ENCODE measurements around the gene MSRB3. TPM values are rescaled to one million over a fixed set of nuclear protein-coding genes. Genes with fewer than 3 reads are reported as not detected.

The MSRB3 gene
- total and polyA plus RNA-seq, 4 donors = 1.0 to 5.2 (median 3.1) TPM

DNA sequence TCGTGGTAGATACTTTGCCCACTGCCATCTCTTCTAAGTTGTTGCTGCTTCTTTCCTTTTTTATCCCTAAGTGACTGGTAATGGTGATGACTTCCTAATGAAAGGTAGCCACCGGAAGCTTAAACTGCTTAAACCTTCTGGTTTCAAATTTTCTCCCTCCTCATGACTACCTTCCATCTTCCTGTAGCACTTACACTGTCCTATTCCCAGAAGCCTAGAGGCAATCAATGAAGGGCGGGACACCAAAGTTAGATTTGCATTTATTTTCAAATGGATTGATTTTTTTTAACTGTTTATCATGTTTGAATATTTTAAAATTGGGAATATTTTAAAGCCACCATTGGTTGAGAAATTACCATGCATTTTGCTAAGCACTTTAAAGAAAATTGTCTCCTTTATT lies 64.7 kb downstream of the MSRB3 start (continued):
- TF ChIP-seq, protein P1, sequence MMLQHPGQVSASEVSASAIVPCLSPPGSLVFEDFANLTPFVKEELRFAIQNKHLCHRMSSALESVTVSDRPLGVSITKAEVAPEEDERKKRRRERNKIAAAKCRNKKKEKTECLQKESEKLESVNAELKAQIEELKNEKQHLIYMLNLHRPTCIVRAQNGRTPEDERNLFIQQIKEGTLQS (IDR thresholded peaks at IDR 0.05) = no peak
- TF ChIP-seq EGR1 (IDR thresholded peaks at IDR 0.05; ENCODE audit: low read depth in 2 of 2) (no peak), FOXA1 (IDR thresholded peaks at IDR 0.05) (no peak)

DNA sequence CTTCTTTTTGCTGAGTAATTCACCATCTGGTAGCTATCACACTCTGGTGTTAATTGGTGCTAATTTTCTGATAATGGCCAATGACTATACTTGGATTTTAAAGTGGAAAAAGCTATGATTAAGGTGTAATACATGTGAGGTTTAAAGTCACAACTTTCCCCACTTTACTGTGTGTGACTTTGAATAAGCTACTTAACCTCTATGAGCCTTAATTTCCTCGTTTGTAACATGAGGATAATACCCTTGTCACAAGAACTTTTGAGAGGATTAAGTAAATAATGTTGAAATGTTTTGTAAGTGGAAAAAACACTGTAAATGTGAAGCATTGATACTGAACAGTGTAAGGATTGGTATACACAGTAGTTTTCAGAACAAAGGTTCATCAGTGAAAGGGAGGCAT lies 65.3 kb downstream of the MSRB3 start:
- no peak for DNase-seq (ENCODE audit: low spot score)
- Histone ChIP-seq H3K9me3 (ENCODE audit: control insufficient read depth in 4 of 4, low read length in 3 of 4) (no peaks in the 10 kb centered on the region), H3K9ac (ENCODE audit: low read depth in 1 of 2, low read length in 2 of 2) (no peak overlapping the region), H3K36me3 (ENCODE audit: control insufficient read depth in 4 of 4, insufficient read depth in 3 of 4, low read depth in 1 of 4, low read length in 3 of 4) (no peaks in the 10 kb centered on the region), H3K4me1 (ENCODE audit: control insufficient read depth in 4 of 4, insufficient read depth in 4 of 4, low read length in 3 of 4) (no peaks in the 10 kb centered on the region), H3K27ac (ENCODE audit: low read depth in 1 of 2, low read length in 2 of 2) (no peak overlapping the region), H3K27me3 (ENCODE audit: control insufficient read depth in 4 of 4, insufficient read depth in 4 of 4, low read length in 3 of 4) (no peaks in the 10 kb centered on the region), H3K4me3 (ENCODE audit: low read depth in 1 of 3, low read length in 3 of 3) (no peak overlapping the region)
- WGBS = 64% methylated on average over 1 of the region's 1 CpG
- TF ChIP-seq, protein P2, sequence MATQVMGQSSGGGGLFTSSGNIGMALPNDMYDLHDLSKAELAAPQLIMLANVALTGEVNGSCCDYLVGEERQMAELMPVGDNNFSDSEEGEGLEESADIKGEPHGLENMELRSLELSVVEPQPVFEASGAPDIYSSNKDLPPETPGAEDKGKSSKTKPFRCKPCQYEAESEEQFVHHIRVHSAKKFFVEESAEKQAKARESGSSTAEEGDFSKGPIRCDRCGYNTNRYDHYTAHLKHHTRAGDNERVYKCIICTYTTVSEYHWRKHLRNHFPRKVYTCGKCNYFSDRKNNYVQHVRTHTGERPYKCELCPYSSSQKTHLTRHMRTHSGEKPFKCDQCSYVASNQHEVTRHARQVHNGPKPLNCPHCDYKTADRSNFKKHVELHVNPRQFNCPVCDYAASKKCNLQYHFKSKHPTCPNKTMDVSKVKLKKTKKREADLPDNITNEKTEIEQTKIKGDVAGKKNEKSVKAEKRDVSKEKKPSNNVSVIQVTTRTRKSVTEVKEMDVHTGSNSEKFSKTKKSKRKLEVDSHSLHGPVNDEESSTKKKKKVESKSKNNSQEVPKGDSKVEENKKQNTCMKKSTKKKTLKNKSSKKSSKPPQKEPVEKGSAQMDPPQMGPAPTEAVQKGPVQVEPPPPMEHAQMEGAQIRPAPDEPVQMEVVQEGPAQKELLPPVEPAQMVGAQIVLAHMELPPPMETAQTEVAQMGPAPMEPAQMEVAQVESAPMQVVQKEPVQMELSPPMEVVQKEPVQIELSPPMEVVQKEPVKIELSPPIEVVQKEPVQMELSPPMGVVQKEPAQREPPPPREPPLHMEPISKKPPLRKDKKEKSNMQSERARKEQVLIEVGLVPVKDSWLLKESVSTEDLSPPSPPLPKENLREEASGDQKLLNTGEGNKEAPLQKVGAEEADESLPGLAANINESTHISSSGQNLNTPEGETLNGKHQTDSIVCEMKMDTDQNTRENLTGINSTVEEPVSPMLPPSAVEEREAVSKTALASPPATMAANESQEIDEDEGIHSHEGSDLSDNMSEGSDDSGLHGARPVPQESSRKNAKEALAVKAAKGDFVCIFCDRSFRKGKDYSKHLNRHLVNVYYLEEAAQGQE (IDR thresholded peaks at IDR 0.05) = no peak
- TF ChIP-seq, protein P3, sequence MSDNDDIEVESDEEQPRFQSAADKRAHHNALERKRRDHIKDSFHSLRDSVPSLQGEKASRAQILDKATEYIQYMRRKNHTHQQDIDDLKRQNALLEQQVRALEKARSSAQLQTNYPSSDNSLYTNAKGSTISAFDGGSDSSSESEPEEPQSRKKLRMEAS (IDR thresholded peaks at IDR 0.05) = no peak
- TF ChIP-seq, protein P1 (IDR thresholded peaks at IDR 0.05) = no peak
- no peak for TF ChIP-seq JUND (IDR thresholded peaks at IDR 0.05)
- TF ChIP-seq, protein P4, sequence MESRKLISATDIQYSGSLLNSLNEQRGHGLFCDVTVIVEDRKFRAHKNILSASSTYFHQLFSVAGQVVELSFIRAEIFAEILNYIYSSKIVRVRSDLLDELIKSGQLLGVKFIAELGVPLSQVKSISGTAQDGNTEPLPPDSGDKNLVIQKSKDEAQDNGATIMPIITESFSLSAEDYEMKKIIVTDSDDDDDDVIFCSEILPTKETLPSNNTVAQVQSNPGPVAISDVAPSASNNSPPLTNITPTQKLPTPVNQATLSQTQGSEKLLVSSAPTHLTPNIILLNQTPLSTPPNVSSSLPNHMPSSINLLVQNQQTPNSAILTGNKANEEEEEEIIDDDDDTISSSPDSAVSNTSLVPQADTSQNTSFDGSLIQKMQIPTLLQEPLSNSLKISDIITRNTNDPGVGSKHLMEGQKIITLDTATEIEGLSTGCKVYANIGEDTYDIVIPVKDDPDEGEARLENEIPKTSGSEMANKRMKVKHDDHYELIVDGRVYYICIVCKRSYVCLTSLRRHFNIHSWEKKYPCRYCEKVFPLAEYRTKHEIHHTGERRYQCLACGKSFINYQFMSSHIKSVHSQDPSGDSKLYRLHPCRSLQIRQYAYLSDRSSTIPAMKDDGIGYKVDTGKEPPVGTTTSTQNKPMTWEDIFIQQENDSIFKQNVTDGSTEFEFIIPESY (IDR thresholded peaks at IDR 0.05) = no peak
- TF ChIP-seq FOXA2 (IDR thresholded peaks at IDR 0.05) = no peak
- TF ChIP-seq YY1 (IDR thresholded peaks at IDR 0.05) = no peak
- TF ChIP-seq FOXA1 (IDR thresholded peaks at IDR 0.05) = no peak
- no peak for TF ChIP-seq GABPA (IDR thresholded peaks at IDR 0.05 in 1 of 2, conservative IDR thresholded peaks at IDR 0.05 in 1 of 2)
- TF ChIP-seq SP1 (IDR thresholded peaks at IDR 0.05) = no peak
- no peak for TF ChIP-seq NR2F2 (IDR thresholded peaks at IDR 0.05)
- no peak for TF ChIP-seq RXRA (IDR thresholded peaks at IDR 0.05)
- TF ChIP-seq TAF1 (conservative IDR thresholded peaks at IDR 0.05) = no peak
- no peak for TF ChIP-seq HNF4A (conservative IDR thresholded peaks at IDR 0.05)
- TF ChIP-seq EGR1 (IDR thresholded peaks at IDR 0.05; ENCODE audit: low read depth in 2 of 2) = no peak
- TF ChIP-seq HNF4G (IDR thresholded peaks at IDR 0.05) = no peak
- TF ChIP-seq, protein P5, sequence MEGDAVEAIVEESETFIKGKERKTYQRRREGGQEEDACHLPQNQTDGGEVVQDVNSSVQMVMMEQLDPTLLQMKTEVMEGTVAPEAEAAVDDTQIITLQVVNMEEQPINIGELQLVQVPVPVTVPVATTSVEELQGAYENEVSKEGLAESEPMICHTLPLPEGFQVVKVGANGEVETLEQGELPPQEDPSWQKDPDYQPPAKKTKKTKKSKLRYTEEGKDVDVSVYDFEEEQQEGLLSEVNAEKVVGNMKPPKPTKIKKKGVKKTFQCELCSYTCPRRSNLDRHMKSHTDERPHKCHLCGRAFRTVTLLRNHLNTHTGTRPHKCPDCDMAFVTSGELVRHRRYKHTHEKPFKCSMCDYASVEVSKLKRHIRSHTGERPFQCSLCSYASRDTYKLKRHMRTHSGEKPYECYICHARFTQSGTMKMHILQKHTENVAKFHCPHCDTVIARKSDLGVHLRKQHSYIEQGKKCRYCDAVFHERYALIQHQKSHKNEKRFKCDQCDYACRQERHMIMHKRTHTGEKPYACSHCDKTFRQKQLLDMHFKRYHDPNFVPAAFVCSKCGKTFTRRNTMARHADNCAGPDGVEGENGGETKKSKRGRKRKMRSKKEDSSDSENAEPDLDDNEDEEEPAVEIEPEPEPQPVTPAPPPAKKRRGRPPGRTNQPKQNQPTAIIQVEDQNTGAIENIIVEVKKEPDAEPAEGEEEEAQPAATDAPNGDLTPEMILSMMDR (IDR thresholded peaks at IDR 0.05; ENCODE audit: low read depth, low read length, missing input control) = no peak
- TF ChIP-seq RAD21 (IDR thresholded peaks at IDR 0.05) = no peak

Data from liver (tissue), 9 donors.